Epithelial cell of proximal tubule (primary cell): ENCODE measurements around the gene BSG. TPM values are rescaled to one million over a fixed set of nuclear protein-coding genes. Genes with fewer than 3 reads are reported as not detected.
A peak's percentile ranks its signal among the peaks of the same experiment; 100 is the strongest.
"Not testable (repeated sequence)": the region's sequence is repeated elsewhere in the genome, so short reads cannot be mapped to it uniquely, and the experiment has no call there.

Experiments
- DNase-seq: peaks from one replicate; pipeline ENCODE4 v3.0.0-alpha.2; 2011; ENCODE audit warnings: low read depth
- H3K4me3 ChIP-seq: 2 replicates; pipeline ENCODE4 v1.5.1; 2011; ENCODE audit warnings: low read depth, mild to moderate bottlenecking, low read length
- total RNA-seq: library from RNA; depleted of rRNA; stranded (reverse); fragments of >200 nt; gene quantifications from 2 replicates; pipeline ENCODE4 v1.2.3, GENCODE V29; 2015
- TF ChIP-seq, protein P1 (sequence below): conservative IDR thresholded peaks from 2 replicates; pipeline ENCODE4 v1.5.1; 2012; ENCODE audit warnings: low read depth, mild to moderate bottlenecking, low read length

The BSG gene
- total RNA-seq, 1 donor from 2014 or later: 705 TPM

DNA sequence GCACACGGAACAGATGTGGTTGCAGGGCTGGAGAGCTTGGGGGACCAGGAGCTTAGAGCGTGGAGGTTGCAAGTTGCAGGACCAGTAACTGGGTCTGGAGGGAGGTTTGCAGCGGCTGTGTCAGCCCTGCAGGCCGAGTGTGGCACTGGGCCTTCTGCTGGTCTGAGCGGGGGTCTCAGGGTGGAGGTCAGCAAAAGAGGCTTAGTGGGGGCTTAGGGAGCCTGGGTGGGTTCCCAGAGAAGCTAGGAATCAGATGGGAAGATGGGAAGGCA, 11.5 kb downstream of the BSG start:
- DNase-seq: no peak
- no peak overlapping the region for H3K4me3 ChIP-seq
- TF ChIP-seq, protein P1, sequence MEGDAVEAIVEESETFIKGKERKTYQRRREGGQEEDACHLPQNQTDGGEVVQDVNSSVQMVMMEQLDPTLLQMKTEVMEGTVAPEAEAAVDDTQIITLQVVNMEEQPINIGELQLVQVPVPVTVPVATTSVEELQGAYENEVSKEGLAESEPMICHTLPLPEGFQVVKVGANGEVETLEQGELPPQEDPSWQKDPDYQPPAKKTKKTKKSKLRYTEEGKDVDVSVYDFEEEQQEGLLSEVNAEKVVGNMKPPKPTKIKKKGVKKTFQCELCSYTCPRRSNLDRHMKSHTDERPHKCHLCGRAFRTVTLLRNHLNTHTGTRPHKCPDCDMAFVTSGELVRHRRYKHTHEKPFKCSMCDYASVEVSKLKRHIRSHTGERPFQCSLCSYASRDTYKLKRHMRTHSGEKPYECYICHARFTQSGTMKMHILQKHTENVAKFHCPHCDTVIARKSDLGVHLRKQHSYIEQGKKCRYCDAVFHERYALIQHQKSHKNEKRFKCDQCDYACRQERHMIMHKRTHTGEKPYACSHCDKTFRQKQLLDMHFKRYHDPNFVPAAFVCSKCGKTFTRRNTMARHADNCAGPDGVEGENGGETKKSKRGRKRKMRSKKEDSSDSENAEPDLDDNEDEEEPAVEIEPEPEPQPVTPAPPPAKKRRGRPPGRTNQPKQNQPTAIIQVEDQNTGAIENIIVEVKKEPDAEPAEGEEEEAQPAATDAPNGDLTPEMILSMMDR: no peak

DNA sequence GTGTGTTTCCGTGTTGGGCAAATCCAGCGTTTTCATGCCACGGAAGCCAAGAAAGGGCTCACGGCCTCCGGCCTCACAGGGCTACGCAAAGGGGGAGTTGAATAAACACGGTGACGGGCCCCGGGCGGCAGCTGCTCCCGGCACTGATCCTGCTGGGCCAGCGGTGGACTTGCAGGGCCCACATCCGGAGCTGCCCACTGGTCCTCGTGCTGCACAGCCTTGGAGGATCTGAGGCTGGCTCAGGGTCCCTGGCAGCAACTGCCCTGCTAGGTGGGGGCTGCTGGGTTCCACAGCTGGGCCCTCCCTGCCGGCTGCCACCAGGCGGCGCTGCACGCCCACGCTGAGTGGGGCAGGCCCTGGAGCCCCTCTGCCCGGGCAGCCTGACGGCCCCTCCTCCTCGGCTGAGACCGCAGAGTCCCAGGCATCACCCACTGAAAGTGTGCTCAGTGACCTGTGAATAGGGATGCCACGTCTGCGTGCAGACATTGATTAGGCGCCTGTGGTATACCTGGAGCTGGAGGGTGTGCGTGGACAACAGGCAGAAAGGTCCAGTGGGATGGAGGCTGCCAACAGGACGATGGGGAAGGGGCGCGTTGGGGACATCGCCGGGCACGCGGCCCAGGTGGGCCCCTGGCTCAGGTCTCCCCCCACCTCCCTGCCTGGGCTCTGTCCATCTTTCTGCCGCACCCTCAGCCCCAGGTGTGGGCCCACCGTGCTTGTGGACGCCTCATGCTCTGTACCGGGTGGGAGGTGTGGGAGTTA, 12.0 kb downstream of the BSG start:
- H3K4me3 ChIP-seq: no peak overlapping the region
- TF ChIP-seq, protein P1: peak; percentile 83
- DNase-seq: no peak

DNA sequence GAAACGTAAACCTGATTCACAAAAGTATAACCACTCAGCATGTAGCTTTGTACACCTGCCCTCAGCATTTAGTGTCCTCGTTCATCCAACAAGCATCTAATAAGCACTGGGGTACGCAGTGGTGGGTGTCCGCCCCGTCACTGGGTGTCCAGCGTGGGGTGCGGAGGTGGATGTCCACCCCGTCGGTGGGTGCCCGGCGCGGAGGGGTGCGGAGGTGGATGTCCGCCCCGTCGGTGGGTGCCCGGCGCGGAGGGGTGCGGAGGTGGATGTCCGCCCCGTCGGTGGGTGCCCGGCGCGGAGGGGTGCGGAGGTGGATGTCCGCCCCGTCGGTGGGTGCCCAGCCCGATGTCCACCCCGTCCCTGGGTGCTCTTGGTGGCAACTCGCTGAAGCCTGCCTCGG, 12.8 kb downstream of the BSG start:
- DNase-seq: not testable (repeated sequence)

DNA sequence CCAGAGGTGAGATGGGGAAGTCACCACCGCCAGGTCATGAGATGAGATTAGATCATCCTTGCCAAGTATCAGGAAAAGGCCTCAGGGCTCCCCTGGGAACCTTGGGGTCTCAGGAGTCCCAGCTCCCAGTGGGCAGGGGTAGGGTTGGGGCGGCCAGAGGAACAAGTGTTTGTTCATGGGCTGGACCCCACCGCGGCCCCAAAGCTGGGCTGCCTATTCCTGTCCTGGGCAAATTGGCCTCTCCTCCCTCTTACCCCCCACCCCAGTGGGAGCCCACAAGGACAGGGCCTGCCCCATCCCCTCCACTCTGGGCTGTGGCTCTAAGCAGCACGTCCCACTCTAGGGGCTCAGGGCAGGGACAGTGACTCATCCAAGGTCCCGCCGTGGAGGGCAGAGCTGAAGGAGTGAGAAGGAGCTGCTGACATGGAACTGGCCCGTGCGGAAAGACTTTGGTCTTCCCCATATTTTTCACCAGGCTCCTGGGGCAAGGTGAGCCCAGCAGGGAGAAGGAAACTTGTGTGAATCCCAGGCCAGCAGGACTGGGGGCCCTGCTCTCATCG, 13.2 kb downstream of the BSG start:
- DNase-seq: no peak
- H3K4me3 ChIP-seq: no peak overlapping the region
- TF ChIP-seq, protein P1: no peak

More for the DNA sequence above, 12.8 kb downstream of the BSG start:
- H3K4me3 ChIP-seq: not testable (repeated sequence)

DNA sequence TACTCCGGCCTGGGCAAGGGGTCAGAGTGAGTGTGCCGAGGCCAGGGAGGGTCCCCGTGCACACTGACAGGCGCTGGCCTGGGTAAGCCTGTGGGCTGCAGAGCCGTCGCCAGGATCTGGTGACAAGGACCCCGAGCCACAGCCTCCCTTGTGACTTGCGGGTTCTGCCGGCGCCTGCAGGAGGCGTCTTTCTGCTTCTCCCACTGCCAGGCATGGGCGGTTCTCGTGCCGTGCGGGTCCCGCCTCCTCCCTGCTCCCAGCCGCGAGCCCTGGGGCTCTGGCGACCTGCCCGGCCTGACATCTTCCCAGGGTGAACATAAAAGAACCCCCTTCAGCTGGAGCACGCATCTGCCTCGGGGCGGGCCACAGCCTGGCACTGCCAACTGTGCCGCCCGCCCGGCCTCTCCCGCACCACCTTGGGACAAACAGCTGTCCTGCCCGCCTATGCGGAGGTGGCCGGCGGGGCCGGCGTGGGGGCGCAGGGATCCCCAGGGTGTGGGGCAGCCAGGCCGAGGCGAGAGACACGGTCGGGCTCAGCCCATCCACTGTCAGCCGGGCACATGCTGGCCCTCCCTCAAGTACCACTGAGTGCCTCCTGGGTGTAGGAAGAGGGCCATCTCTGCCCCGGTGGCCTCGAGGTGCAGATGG, 15.8 kb downstream of the BSG start:
- DNase-seq: no peak
- TF ChIP-seq, protein P1: peak; percentile 62
- no peak overlapping the region for H3K4me3 ChIP-seq

DNA sequence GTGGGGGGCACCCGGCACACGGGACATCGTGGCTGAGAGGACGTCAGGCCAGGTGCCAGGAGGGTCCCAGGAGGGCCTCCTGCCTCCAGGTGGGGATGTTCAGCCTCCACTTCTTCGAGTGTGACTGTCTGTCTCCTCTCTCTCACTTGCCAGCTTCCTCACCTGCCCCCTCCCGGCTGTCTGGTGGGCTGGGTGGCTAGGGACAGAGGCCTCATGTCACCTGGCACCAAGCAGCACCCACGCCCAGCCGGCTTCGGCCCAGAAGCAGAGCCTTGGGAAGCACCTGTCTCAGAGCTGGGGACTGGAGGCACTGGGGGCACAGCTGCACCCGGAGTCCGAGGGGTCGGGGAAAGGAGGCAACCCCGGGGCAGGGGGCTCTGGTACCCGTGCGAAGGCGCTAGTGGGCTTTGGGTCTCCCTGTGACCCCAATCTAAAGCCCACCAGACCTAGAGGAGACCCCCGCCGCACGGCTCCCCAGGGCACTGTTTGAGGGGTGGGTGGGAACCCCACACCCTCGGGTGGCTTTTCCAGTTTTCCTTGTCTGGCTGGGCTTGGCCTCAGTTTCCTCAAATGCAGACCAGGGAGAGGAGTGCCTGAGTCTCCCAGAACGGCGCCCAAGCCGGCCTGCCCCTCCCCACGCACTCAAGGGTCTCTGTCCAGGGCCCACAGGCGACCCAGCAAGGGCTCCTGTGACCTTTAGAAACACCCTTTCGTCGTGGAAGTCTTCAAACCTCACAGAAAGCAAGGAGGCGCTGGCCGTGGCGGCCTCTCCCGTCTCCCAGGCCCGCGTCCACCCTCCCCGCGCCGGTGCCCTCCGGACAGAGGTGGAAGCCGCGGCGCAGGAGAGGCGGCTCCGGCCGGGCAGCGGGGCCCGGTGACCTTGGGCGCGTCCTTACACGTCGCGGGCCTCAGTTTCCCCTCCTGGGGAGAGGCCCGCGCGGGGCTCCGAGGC, 16.6 kb downstream of the BSG start:
- DNase-seq: no peak
- TF ChIP-seq, protein P1: no peak
- H3K4me3 ChIP-seq: no peak overlapping the region
